Activated naive CD8-positive, alpha-beta T cell (primary cell): Measurements from ENCODE around the gene NET1.
"Not testable (repeated sequence)": the region's sequence is repeated elsewhere in the genome, so short reads cannot be mapped to it uniquely, and the experiment has no call there.

ENCODE experiments used
- H3K27ac Mint-ChIP-seq: one replicate; pipeline ENCODE4 v1.8.0; 2021; ENCODE audit warnings: mixed read lengths
- H3K27me3 Mint-ChIP-seq: one replicate; pipeline ENCODE4 v1.8.0; 2021; ENCODE audit warnings: mixed read lengths
- H3K36me3 Mint-ChIP-seq: one replicate; pipeline ENCODE4 v1.8.0; 2021; ENCODE audit warnings: mixed read lengths
- H3K4me1 Mint-ChIP-seq: one replicate; pipeline ENCODE4 v1.8.0; 2021; ENCODE audit warnings: low read depth, mixed read lengths
- H3K4me3 Mint-ChIP-seq: one replicate; pipeline ENCODE4 v1.8.0; 2021; ENCODE audit warnings: mild to moderate bottlenecking, mixed read lengths
- H3K9me3 Mint-ChIP-seq: one replicate; pipeline ENCODE4 v1.8.0; 2021; ENCODE audit warnings: low read depth, mixed read lengths

Gene NET1, protein sequence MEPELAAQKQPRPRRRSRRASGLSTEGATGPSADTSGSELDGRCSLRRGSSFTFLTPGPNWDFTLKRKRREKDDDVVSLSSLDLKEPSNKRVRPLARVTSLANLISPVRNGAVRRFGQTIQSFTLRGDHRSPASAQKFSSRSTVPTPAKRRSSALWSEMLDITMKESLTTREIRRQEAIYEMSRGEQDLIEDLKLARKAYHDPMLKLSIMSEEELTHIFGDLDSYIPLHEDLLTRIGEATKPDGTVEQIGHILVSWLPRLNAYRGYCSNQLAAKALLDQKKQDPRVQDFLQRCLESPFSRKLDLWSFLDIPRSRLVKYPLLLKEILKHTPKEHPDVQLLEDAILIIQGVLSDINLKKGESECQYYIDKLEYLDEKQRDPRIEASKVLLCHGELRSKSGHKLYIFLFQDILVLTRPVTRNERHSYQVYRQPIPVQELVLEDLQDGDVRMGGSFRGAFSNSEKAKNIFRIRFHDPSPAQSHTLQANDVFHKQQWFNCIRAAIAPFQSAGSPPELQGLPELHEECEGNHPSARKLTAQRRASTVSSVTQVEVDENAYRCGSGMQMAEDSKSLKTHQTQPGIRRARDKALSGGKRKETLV

DNA sequence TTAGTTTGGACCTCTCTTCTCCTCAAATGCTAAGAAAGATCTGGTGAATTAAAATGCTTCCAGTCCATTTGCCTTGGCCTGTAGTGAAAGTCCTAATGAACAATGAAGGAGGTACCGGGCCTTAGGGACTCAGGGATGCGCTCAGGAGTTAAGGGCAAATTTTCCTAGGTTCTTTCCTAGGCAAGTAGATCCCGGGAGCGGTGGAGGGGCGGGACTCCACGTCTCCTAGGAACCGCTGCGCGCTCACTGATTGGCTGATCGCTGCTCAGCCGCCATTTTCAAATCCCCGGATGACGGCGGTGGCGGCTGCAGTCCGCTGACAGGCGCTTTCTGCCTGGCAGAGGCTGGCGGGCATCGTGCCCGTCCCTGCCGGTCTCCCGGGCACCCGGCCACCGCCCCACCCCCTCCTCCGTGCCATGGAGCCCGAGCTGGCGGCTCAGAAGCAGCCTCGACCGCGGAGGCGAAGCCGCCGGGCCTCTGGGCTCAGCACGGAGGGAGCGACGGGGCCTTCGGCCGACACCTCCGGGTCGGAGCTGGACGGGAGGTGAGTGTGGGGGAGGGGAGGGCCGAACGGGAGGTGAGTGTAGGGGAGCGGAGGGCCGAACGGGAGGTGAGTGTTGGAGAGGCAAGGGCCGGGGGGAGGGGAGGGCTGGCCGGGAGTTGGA, at the start of gene NET1:
Gene NET1 (plus strand): TSS at position 281 of the 665 bp plus-strand sequence. CDS start 136 bp downstream, at position 417.
- Mint-ChIP-seq H3K4me3 (peak within 1 kb of the TSS; percentile 88), H3K4me1 (peaks cover 4% of the 10 kb centered on the region), H3K9me3 (no peaks in the 10 kb centered on the region), H3K36me3 (no peaks in the 10 kb centered on the region), H3K27me3 (peaks cover 15% of the 10 kb centered on the region), H3K27ac (peak within 1 kb of the TSS; percentile 58)

DNA sequence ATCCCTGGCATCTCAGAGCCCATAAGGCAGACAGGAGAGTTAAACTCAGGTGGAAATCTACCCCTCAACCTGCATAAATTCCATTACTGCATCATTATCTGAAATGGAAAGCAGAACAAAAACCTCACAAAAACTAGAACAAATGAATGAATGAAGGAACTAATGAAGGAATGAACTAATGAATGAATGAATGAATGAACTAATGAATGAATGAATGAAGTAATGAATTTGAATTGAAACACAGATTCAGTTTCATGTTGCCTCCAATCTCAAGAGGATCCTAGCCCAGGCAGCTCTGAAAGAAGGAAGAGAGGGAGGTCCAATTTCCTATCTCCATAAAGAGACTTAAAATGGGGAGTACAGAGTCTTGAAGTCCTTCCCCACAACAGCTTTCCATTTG, 49.5 kb upstream of the NET1 start:
- Mint-ChIP-seq H3K27me3 (no peaks in the 10 kb centered on the region), H3K27ac (no peak overlapping the region), H3K36me3 (no peaks in the 10 kb centered on the region), H3K4me1 (no peaks in the 10 kb centered on the region), H3K4me3 (no peak overlapping the region), H3K9me3 (no peaks in the 10 kb centered on the region)

DNA sequence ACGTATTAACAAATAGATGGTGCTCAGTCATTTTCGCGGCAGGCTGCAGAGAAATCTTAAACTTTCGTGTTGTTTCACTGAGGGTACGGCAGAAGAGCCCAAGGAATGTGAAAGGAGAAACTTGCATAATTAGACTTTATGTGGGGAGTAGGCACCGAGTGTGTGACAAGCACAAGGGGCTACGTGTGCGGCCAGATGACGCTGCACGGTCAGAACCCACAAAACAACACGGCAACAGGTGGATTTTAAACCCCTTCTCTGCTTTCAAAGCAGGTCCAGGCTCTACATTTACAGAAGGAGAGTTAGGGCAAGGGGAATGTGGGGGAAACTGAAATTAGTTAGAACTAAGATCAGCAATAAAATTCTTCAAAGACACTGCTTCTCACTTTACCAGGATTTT, 48.0 kb upstream of the NET1 start:
- H3K36me3 Mint-ChIP-seq, result no peaks in the 10 kb centered on the region
- no peaks in the 10 kb centered on the region for H3K4me1 Mint-ChIP-seq
- no peak overlapping the region for H3K4me3 Mint-ChIP-seq
- H3K27me3 Mint-ChIP-seq, result no peaks in the 10 kb centered on the region
- H3K9me3 Mint-ChIP-seq, result no peaks in the 10 kb centered on the region
- H3K27ac Mint-ChIP-seq, result no peak overlapping the region

DNA sequence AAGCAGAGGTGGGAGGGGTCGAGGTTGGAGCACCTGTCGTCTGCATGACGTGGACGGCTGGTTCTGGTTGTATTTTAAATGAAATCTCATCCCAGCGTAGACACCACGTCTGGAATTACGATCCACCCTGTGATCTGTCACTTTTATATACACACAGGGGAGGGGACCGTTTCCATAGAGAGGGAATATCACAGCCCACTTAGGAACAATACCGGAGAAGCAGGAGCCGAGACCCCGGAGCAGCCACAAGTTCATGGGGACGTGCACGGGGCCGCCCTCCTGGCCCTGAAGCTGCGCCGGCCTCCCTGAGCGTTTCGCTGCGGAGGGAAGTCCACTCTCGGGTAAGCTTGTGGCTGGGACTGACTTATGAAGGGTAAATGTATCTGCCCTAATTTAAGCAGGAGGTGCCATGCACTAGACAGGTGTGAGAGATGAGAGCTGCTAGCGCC, 47.4 kb upstream of the NET1 start, which contains the start of gene UCN3:
Gene UCN3 (plus strand): TSS at position 77 of the 449 bp plus-strand sequence. CDS start 8,755 bp downstream, outside the sequence.
- Mint-ChIP-seq H3K27me3 (no peaks in the 10 kb centered on the region), H3K36me3 (no peaks in the 10 kb centered on the region), H3K9me3 (no peaks in the 10 kb centered on the region), H3K4me3 (no peak within 1 kb of the TSS), H3K4me1 (no peaks in the 10 kb centered on the region), H3K27ac (no peak within 1 kb of the TSS)

DNA sequence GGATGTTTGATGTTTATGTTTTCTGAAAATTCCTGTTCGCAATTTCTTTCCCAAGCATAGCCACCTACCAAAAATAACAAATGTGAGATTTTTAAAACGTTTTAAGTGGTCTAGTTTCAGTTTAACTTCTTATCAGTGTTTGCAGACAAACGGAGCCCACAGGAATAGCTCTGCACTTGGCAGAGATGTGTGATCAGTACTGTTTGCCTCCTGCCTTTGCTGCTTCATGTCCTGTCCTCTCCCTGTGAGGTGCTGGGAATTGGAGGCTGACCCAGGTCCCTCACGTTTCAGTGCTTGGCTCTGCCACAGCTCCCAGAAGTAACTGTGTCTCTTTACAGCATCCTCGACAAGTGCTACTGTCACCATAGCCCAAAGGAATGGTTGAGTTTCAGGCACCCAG, 46.4 kb upstream of the NET1 start:
- Mint-ChIP-seq H3K9me3 (no peaks in the 10 kb centered on the region), H3K4me3 (no peak overlapping the region), H3K36me3 (no peaks in the 10 kb centered on the region), H3K27ac (no peak overlapping the region), H3K4me1 (no peaks in the 10 kb centered on the region), H3K27me3 (no peaks in the 10 kb centered on the region)

DNA sequence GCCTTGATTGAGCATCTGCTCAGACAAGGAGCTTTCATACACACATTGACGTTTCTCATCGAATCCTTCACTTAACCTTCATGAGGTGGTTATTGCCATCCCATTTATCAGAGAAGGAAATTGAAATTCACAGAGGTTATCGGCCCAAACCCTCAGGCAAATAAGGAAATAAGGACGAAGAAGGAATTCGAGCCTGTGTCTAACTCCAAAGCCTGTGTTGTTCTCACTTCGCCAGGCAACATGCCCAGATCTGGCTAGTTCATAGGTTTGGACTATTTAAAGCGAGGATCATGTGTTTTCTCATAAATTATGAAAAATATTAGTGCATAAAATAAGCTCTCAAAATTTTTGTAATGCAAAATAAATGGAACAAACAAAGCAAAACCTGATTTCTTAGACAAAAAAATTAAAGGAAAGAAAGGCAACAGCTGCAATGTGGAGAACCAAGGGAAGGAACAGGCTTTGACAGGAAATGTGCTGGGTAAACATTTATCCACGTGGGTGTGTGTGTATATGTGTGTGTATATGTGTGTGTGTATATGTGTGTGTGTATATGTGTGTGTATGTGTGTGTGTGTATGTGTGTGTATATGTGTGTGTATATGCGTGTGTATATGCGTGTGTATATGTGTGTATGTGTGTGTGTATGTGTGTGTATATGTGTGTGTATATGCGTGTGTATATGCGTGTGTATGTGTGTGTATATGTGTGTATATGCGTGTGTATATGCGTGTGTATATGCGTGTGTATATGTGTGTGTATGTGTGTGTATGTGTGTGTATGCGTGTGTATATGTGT, 42.8 kb upstream of the NET1 start:
- no peaks in the 10 kb centered on the region for H3K4me1 Mint-ChIP-seq
- H3K27ac Mint-ChIP-seq, result no peak overlapping the region

DNA sequence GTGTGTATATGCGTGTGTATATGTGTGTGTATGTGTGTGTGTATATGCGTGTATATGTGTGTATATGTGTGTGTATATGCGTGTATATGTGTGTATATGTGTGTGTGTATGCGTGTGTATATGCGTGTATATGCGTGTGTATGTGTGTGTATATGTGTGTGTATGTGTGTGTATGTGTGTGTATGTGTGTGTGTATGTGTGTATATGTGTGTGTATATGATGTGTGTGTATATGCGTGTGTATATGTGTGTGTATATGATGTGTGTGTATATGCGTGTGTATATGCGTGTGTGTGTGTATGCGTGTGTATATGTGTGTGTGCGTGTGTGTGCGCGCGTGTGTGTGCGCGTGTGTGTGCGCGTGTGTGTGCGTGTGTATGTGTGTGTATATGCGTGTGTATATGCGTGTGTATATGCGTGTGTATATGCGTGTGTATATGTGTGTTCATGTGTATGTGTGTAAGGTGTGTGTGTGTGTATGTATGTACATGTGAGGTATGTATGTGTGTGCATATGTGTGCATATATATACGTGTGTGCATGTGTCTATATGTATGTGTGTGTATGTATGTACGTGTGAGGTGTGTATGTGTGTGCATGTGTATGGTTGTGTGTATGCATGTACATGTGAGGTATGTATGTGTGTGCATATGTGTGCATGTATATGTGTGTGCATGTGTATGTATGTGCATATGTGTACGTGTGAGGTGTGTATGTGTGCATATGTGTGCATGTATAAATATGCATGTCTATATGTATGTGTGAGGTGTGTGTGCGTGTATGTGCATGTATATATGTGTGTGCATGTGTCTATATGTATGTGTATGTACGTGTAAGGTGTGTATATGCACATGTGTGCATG, 41.6 kb upstream of the NET1 start:
- Mint-ChIP-seq H3K27me3 (peaks cover 4% of the 10 kb centered on the region), H3K27ac (no peak overlapping the region), H3K9me3 (no peaks in the 10 kb centered on the region), H3K36me3 (no peaks in the 10 kb centered on the region), H3K4me1 (no peaks in the 10 kb centered on the region), H3K4me3 (no peak overlapping the region)

More for the DNA sequence above, 42.8 kb upstream of the NET1 start:
- Mint-ChIP-seq H3K27me3 (no peaks in the 10 kb centered on the region), H3K9me3 (no peaks in the 10 kb centered on the region), H3K36me3 (no peaks in the 10 kb centered on the region), H3K4me3 (no peak overlapping the region)

DNA sequence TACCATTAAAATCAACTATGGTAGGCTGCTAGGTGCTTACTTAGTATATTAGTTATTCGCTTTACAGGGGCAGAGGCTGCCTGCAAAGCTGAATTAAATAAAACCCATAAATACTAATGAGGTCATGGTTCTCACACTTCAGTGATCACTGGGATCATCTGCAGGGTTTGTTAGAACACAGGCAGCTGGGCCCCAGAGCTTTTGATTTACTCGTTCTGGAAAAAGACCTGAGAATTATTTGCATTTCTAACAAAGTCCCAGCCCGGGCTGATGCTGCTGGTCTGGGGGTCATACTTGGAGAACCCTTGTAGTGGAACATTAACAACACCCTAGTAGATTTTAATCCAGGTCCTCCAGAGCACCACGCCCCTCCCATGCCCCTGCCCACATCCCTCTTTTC, 39.0 kb upstream of the NET1 start:
- Mint-ChIP-seq H3K27ac (no peak overlapping the region), H3K36me3 (no peaks in the 10 kb centered on the region), H3K4me1 (no peaks in the 10 kb centered on the region), H3K4me3 (no peak overlapping the region), H3K27me3 (peaks cover 4% of the 10 kb centered on the region), H3K9me3 (no peaks in the 10 kb centered on the region)

DNA sequence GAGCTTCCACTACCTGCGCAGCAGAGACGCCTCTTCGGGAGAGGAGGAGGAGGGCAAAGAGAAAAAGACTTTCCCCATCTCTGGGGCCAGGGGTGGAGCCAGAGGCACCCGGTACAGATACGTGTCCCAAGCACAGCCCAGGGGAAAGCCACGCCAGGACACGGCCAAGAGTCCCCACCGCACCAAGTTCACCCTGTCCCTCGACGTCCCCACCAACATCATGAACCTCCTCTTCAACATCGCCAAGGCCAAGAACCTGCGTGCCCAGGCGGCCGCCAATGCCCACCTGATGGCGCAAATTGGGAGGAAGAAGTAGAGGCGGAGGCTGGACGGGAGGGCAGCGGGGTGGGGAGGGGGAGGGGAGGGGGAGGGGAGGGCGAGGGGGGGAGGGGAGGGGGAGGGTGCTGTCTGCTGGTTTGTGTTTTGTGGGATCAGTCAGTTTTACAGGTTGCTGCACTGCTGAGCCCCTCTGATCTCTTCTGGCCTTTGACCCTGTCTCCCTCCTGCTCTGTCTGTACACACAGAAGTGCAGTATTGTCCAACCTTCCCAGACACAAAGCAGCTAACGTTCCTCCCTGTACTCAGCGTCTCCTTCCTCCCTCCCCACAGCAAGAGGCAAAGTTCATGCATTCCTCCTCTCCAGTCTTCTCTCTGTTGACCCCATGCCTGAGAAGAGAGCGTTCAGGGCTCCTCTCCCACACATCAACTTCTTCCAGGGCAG, 38.3 kb upstream of the NET1 start:
- no peaks in the 10 kb centered on the region for H3K36me3 Mint-ChIP-seq
- H3K27ac Mint-ChIP-seq, result no peak overlapping the region
- no peak overlapping the region for H3K4me3 Mint-ChIP-seq
- H3K9me3 Mint-ChIP-seq, result peaks cover under 1% of the 10 kb centered on the region
- peaks cover 4% of the 10 kb centered on the region for H3K27me3 Mint-ChIP-seq
- no peaks in the 10 kb centered on the region for H3K4me1 Mint-ChIP-seq

DNA sequence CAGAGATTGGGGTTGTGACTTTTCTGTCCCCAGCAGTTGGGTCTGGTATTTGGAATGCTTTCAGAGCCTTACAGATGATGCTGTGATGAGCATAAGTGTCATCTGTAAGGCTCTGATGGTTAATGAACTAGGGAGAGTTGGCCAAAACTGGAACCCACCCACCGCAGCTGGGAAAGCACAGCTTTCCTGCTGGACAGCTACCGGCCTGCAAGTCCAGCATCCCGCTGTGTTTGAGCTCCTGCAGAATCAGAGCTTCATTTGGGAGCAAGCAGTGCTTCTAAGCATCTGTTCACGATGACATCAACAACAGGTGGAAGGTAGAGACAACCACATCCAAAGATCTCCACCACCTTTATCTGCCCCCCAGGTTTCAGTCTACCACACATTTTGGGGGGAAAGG, 35.9 kb upstream of the NET1 start:
- Mint-ChIP-seq H3K4me1 (no peaks in the 10 kb centered on the region), H3K27me3 (peaks cover 4% of the 10 kb centered on the region), H3K9me3 (peaks cover 5% of the 10 kb centered on the region), H3K4me3 (no peak overlapping the region), H3K27ac (no peak overlapping the region), H3K36me3 (no peaks in the 10 kb centered on the region)

DNA sequence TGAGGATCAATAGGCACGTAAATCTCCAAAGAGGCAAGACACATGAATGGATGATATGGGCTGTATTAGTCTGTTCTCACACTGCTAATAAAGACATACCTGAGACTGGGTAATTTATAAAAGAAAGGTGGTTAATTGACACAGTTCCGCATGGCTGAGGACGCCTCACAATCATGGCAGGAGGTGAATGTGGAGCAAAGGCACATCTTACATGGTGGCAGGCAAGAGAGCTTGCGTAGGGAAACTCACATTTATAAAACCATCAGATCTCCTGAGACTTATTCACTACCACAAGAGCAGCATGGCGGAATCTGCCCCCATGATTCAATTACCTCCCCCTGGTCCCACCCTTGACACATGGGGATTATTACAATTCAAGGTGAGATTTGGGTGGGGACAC, 33.2 kb upstream of the NET1 start:
- H3K27ac Mint-ChIP-seq, H3K9me3 Mint-ChIP-seq, H3K4me3 Mint-ChIP-seq, H3K4me1 Mint-ChIP-seq, H3K27me3 Mint-ChIP-seq, H3K36me3 Mint-ChIP-seq: not testable (repeated sequence)

DNA sequence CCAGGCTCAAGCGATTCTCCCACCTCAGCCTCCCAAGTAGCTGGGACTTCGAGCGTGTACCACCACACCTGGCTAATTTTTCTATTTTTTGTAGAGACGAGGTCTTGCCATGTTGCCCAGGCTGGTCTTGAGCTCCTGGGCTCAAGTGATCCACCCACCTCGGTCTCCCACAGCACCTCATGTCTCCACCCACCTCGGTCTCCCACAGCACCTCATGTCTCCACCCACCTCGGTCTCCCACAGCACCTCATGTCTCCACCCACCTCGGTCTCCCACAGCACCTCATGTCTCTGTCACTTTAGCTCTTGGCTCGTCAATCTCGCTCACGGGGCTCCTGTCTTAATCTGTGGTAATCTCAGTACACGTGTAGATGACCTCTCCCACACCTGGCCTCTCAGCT, 32.0 kb upstream of the NET1 start:
- H3K4me3 Mint-ChIP-seq, H3K4me1 Mint-ChIP-seq, H3K9me3 Mint-ChIP-seq, H3K36me3 Mint-ChIP-seq, H3K27ac Mint-ChIP-seq, H3K27me3 Mint-ChIP-seq: not testable (repeated sequence)

DNA sequence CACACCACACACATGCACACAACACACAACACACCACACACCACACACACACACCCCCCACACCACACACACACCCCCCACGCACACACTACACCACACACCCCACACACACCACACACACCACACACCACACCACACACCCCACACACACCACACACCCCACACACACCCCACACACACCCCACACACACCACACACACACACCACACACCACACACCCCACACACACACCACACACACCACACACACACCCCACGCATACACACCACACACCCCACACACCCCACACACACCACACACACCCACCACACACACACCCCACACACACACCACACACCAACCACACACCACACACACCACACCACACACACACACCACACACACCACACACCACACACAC, 31.2 kb upstream of the NET1 start:
- Mint-ChIP-seq H3K27ac (no peak overlapping the region), H3K4me3 (no peak overlapping the region), H3K9me3 (peaks cover 5% of the 10 kb centered on the region), H3K27me3 (no peaks in the 10 kb centered on the region), H3K4me1 (no peaks in the 10 kb centered on the region), H3K36me3 (no peaks in the 10 kb centered on the region)
